GM19043 (cell line): ENCODE measurements around the gene CHD6.

Source experiments
- ATAC-seq: cut with Tn5 transposase; IDR thresholded peaks from one replicate; pipeline ENCODE4 v1.9.1; 2021; ENCODE audit warnings: low read depth; ENCODE audit not compliant: unreplicated experiment

Gene CHD6

GRCh38 chr20:41592516-41593216 lies 25.5 kb downstream of the CHD6 start:
- no peak for ATAC-seq

GRCh38 chr20:41587956-41588355 lies 30.2 kb downstream of the CHD6 start:
- no peak for ATAC-seq

- ATAC-seq: no peak
Observed at GRCh38 chr20:41587523-41587922, 30.7 kb downstream of the CHD6 start.

- ATAC-seq: no peak
Observed at GRCh38 chr20:41586772-41587171, 31.4 kb downstream of the CHD6 start.

DNA sequence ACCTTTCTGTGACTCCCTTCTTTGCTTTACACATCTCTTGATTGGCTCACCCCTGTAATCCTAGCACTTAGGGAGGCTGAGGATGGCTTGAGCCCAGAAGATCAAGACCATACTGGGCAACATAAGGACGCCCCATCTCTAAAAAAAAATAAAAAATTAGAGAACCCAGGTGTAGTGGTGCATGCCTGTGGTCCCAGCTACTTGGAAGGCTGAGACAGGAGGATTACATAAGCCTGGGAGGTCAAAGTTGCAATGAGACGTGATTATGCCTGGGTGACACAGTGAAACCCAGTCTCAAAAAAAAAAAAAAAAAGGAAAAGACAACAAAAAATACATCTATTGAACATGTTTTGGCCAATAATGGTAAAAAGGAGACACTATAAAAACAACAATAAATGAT lies 37.8 kb downstream of the CHD6 start:
- no peak for ATAC-seq

GRCh38 chr20:41577129-41578009 lies 40.8 kb downstream of the CHD6 start:
- no peak for ATAC-seq

- ATAC-seq: no peak
Observed at GRCh38 chr20:41575412-41575811, 42.8 kb downstream of the CHD6 start.

DNA sequence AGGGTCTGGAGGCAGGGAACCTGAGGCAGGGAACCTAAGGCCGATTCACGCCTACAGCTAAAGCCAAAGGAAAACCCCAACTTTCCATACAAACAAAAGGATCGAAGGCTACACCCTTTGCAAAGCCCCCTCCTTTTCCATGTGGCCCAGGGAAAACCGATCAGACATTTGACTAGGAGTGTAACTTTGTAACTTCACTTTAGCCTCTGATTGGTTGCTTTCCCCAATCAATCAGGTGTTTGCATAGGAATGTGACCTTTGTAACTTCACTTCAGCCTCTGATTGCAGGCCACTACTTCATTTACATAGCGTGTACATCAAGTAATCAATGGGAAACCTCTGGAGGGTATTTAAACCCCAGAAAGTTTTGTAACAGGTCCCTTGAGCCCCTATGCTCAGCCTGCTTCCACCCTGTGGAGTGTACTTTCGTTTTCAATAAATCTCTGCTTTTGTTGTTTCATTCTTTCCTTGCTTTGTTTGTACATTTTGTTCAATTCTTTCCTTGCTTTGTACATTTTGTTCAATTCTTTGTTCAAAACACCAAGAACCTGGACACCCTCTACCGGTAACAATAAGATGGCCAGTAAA lies 43.3 kb downstream of the CHD6 start:
- no peak for ATAC-seq

DNA sequence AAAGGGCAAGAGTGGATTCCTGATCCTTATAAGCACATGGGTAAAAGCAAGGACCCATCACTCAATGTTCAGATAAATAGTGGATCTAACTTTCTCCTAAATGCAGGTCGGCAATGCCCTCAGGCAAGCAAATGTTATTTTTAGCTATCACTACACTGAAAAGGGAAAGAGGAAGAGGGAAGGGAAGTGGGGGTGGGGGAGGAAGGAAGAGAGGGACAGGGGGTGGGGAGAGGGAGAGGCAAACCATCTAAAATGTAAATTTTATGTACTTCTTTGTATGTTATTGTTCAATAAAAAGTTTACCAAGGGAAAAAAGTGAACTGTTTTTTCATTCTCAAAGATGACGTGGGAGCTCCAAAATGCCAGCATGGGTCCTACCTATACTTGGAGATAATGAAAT lies 44.2 kb downstream of the CHD6 start:
- ATAC-seq: no peak

DNA sequence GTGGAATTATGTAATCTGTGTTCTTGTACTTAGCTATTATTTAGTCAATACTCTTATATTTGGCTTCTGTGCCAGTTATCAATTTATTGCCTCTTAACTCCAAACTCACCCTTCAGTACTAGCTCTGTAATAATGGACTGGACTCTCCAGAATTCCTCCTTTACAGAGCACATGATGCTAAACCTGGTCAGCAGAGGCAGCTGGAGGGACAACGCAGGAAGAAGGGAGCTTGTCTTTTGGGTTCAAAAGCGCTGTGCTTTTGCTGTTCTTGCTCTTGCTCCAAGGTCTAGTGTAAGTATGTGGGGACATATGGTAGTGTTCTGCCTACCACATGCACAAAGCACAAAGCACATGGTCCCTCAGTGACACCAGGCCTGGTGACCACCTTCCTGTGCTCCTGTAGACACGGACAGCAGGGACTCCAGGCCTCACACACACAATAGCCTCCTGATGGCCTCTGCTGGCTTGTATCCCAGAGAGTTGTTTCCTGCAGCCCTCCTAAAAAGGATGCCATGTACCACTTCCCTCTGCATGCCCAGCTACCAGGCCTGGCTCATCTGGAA lies 46.1 kb downstream of the CHD6 start:
- ATAC-seq: no peak

GRCh38 chr20:41571006-41571405 lies 47.2 kb downstream of the CHD6 start:
- no peak for ATAC-seq

- ATAC-seq: no peak
Observed at GRCh38 chr20:41570557-41570956, 47.6 kb downstream of the CHD6 start.

GRCh38 chr20:41567615-41568014 lies 50.6 kb downstream of the CHD6 start:
- no peak for ATAC-seq

DNA sequence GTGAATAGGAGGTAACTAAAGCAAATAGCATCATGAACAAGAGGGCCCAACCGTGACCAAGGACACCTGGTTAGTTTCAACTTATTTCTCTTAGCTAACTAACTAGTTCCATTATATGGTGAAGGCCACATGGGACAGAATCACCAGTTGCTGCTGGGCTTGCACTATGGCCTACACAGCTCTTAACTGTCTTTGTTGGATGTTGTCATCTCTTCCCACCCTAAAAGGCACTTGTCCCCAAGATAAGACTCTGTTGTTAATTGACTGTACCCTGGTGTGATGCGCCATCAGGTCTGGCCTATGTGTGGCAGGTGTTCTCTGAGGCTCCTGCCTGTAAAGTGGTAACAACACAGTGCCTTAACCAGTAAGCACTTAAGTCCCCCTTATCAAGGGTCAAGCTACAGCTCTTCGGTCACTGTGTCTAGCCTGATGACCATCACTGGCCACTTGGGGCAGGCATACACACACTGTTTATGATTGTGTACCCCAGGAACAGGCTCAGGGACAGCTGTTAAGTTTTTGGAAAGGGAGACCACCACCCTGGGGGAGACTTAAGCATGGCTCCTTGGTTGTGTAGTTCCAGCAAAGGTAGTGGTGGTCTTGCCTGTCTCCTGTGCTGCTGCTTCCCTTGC lies 51.2 kb downstream of the CHD6 start:
- no peak for ATAC-seq

GRCh38 chr20:41563087-41563486 lies 55.1 kb downstream of the CHD6 start:
- ATAC-seq: no peak

DNA sequence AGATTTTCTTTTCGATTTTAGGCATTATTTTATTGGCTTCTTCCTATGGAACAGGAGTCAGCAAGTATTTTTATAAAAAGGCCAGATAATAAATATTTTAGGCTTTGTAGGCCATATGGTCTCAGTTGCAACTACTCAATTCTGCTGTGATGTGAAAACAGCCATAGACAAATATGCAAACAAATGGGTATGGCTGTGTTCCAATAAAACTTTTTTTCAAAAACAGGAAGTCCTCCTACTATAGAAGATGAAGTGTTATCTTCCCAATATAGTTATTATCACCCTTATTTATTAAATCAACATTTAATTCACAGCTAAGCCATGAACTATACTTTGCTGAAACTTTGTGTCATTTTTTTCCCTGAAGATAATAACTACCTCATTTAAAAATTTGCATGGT lies 57.2 kb downstream of the CHD6 start:
- no peak for ATAC-seq

DNA sequence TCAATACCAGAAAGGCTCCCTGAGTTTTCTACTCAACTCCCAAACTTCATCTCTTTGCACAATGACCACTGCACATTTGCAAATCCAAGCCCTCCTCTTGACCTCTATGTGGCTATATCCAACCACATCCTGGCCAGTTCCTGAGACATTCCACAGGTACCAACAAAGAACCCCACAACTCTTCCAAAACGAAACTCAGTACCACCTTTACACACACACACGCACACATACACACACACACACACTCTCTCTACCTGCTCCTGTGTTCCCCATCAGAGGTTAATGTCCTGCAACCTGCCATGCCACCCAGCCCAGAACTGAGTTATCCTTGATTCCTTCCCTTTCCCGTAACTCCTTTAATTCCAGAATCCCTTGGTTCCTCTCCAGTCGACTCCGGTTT lies 58.5 kb downstream of the CHD6 start:
- no peak for ATAC-seq

DNA sequence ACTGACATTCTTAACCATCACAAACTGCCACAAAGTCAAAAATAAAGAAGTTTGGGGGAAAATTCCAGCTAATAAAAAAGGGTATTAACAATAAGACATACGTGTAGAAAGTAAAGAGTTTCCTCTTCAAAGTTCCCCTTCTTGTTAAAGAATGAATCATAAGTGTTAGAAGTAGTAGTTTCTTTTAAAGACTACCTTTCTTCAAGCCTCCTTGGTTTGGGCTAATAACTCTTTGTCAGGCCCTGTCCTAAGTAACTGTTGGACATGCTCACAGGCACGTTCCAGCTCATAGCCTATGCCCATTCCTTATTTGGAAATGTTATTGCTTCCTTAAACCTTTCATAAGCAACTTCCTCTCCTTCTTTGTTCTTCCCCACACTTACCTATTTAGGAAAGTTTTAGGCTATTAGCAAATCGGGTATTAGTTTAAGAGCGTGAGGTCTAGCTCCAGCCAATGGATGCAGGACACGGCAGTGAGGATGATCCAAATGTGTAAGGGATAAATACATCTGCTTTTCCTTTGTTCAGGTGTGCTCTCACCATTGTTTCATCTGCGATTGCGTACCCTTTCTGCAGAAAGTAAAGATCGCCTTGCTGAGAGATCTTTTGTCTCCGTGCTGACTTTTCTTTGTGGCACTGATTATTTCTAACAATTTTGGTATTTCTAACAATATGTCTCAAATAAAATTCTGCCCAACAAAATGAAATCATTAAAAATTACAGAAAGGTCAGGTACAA lies 64.9 kb downstream of the CHD6 start:
- ATAC-seq: no peak

GRCh38 chr20:41552295-41553068 lies 65.7 kb downstream of the CHD6 start:
- ATAC-seq: no peak
